Stimulated activated CD8-positive, alpha-beta memory T cell treated with anti-CD3 and anti-CD28 coated beads, Interleukin-4, amount 100 ng/mL, for 24 hours (primary cell): ENCODE results near the gene PEX6.

Experiments
- DNase-seq: peaks from one replicate; pipeline ENCODE4 v3.0.0-alpha.2; 2020; ENCODE audit warnings: low read depth

Gene PEX6

DNA sequence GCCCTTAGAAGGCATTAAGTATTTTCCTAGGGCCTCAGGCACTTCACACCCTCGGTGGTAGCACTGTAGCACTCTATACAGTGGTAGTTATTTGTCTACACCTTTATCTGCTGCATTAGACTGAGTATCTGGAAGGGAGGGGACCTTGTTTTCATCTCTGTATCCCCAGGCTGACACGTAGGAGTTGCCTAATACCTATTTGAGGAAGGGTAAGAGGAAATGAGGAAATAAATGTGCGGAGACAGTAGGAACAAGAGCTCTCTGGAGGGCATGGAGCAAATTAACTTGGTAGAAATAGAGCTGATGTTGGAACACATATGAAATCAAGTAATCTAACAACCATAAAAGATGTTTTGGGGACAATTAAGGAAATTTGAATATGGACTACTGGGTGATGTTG is 45.8 kb downstream of the PEX6 start:
- no peak for DNase-seq

DNA sequence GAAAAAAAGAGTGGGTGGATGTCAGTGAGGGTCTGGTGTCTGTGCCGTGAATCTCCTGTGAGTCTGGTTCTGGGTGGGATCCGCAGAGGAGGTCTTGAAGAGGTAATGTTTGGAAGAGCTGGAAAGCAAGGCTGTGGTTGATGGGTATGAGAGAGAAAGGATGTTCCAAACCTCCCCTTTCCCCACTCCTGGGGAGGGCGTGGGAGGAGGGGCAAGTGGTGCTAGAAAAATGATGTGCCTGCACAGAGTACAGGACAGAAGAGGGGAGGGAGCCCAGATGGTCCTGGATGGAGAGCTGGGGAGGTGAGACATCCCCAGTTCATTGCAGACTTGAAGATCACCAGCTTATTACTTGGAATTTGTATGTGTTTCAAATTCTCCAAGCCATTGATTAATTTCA is 46.6 kb downstream of the PEX6 start:
- DNase-seq, result no peak

DNA sequence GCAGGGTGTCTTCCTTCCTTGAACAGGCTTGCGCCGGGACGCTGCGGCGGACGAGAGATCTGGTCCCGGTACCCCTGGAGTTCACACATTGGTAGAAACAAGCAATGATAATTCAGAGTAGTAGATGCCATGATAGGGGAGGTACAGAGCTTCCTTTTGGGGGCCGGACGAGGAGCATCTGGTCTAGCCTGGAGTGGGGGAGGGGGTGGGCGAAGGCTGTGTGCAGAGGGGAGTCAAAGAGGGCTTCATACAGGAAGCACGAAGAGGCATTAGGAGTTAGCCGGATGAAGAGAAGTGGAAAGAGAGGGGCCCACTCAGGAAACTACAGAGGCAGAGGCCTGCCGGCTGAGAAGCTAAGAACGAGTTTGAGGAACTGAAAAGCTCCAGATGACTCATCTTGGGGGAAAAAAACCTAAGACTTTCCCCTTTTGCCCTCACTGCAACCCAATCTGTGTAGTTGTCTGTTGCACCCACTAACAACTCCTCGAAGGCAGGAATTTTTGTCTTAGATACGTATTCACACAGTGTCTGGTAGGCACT is 49.1 kb downstream of the PEX6 start:
- peak; percentile 50 for DNase-seq

DNA sequence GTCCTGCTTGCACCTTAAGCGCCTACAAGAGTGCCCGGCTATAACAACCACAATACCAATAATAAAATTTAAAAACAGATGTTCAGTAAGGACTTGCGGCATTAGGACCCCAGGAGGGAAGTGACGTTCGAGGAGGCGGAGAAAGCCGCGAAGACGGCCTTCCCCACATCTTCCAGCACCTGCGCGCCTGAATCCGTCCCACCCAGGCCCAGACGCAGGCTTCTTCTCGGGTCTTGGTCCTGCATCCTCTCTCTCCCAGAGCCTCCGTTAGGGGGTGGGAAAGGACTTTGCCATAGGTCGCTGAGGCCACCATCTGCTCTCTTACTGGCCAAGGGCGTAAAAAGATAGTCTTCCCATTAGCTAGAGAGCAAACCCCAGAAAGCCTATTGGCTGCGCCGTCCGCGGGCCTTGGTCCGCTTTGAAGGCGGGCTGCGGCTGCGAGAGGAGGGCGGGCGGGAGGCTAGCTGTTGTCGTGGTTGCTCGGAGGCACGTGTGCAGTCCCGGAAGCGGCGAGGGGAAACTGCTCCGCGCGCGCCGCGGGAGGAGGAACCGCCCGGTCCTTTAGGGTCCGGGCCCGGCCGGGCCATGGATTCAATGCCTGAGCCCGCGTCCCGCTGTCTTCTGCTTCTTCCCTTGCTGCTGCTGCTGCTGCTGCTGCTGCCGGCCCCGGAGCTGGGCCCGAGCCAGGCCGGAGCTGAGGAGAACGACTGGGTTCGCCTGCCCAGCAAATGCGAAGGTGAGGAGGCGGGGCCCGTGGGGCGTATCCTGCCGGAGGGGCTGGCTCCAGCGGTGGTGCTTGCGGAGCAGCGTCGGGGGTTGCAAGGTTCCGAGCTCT is 49.8 kb downstream of the PEX6 start, which contains the start of gene CNPY3:
Gene CNPY3, plus strand, starts transcription at position 495 of the 835 bp plus-strand sequence. Its CDS starts 91 bp downstream, at position 586.
- DNase-seq, result peak; percentile 89

DNA sequence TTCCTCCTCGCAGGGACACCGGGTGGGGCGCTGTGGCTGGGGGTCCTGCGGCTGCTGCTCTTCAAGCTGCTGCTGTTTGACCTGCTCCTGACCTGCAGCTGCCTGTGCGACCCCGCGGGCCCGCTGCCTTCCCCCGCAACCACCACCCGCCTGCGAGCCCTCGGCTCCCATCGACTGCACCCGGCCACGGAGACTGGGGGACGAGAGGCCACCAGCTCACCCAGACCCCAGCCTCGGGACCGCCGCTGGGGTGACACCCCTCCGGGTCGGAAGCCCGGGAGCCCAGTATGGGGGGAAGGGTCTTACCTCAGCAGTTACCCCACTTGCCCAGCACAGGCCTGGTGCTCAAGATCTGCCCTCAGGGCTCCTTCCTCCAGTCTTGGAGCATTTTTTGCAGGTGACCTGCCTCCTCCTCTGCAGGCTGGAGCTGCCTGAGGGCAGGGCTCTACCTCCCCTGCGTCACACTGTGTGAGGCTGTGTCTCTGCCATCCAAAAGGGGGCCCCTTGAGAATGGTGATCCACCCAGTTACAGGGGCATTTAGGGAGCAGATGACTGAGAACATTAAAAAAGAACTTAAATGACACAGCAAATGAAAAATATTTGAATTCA is 53.6 kb downstream of the PEX6 start:
- no peak for DNase-seq

DNA sequence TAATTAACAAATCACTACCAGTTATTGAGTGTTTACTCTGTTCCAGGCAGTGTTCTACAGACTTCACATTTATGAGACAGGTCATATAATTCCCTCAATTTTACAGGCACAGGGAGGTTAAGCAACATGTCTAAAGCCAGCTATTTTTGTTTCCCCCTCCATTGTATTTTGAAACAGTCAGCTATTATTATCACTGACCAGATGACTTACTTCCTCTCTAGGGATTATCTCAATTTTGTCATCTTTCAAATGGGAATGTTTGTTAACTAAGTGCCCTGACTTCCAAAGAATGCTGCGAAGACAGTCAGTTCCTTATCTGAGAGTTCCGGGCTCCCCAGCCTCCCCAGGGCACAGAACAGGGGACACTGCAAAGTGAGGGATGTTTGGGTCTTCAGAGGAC is 55.3 kb downstream of the PEX6 start:
- DNase-seq, result no peak

DNA sequence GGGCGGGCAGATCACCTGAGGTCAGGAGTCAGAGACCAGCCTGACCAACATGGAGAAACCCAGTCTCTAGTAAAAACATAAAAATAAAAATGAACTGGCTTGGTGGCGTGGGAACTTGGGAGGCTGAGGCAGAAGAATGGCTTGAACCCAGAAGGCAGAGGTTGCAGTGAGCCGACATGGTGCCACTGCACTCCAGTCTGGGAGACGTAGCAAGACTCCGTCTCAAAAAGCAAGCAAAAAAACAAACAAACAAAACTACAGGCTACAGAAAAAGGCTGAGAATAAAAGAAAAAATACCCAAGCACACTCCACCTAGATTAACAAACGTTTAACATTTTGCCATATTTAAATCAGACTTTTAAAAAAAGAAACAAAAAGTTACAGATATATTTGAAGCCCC is 57.2 kb downstream of the PEX6 start:
- DNase-seq, result no peak

DNA sequence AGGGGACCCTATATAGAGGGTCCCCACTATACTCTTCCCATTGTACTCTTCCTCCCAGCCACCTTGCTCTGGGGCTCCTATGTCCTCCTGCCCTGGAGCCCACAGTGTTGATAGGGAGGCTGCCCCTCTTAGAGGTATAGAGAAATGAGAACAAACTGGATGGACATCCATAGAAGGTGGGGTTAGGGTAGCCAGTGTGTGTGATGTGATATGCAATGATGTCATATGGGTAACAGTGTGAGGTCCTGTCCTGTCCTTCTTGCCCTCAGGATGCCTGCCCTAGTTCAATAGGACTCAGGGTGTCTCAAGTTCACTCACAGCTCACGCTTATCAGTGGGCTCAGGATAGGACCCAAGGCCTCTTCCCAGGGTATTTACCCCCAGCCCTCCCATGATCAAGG is 62.7 kb downstream of the PEX6 start:
- DNase-seq, result no peak

DNA sequence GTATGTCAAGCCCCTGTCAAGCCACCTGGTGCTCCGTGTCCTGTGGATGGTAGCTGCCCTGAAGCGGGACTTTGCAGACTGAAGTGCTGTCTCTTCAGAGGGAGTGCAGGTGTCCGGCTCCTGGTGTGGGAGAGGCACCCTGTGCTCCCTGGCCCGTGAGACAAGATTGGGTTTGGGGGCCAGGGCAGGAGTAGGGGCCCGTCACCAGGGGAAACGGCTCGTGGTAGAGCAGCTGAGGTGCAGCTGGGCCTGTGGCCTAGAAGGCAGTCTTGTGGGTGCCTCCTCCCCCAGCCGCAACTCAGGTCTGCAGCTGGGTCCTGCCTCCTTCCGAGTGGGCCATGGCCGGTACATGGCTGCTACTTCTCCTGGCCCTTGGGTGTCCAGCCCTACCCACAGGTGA is 63.2 kb downstream of the PEX6 start, which contains the start of gene PTCRA:
Gene PTCRA, plus strand, starts transcription at position 322 of the 400 bp plus-strand sequence. Its CDS starts 17 bp downstream, at position 339.
- DNase-seq, result no peak

DNA sequence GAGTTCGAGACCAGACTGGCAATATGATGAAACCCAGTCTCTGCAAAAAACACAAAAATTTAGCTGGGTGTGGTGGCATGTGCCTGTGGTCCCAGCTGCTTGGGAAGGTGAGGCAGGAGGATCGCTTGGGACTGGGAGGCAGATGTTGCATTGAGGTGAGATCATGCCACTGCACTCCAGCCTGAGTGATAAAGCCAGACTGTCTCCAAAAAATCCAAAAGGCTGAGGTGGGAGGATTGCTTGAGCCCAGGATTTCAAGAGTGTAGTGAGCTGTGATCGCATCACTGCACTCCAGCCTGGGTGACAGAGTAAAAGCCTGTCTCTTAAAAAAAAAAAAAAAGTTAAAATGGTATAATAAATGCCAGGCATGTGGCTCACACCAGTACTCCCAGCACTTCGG is 64.4 kb downstream of the PEX6 start:
- no peak for DNase-seq
